Suppressor macrophage treated with lipopolysaccharide for 4 hours (primary cell): ENCODE data around the gene MICU1.
"Not testable (repeated sequence)": the region's sequence is repeated elsewhere in the genome, so short reads cannot be mapped to it uniquely, and the experiment has no call there.

Experiments
- DNase-seq: peaks from one replicate; pipeline ENCODE4 v3.0.0-alpha.2; 2020

The MICU1 gene

DNA sequence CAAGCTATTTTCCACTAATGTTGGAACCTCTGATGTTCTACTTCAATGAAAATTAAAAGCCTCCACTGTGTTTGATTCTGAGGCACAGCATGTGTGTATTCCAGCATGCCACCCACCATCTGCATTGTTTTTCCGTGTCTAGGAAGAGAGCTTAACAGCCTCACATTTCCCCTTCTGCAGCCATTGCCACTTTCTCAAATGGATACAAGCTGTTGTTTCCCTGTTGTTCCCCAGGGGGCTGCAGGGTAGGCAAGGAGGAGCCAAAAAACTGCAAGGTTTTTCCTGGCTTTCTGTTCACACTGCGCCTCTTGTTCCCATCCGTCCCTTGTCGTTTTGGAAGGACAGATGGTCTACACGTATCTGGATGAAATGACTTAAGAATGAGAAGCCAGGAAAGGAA lies 198.9 kb downstream of the MICU1 start:
- DNase-seq: no peak

DNA sequence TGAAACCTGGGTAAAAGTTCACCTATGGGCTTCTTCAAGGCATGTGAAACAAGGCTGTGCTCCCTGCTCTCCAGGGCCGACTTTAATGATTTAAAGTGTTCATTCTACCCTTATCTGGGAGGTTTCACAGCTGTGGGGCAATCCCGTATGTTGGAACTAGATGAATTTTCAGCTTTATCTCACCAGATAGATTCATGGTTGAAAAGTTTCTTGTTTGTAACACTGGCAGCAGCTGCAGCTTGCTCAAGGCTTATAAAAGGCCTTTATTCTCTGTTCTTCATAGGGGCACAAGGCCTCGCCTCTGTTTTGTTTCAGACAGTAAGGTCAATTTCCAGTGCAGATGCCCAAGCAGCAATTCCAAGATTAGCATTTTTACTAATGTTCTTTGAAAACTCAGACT lies 200.7 kb downstream of the MICU1 start:
- DNase-seq: no peak

DNA sequence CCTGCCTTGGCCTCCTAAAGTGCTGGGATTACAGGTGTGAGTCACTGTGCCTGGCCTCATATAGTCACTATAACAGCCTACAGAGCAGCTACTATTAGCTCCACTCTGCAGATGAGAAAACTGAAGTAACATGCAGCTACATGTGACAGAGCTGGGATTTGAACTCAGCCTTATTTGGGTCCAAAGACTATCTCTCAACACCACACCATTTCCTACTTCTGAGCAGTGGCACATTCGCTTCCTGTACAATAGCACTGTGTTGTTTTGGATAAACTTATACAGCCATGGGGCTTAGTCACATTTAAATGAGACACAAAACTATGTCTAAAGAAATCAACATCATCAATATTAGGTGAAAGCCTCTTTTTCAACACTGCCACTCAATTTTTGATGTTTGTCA lies 201.3 kb downstream of the MICU1 start:
- no peak for DNase-seq

DNA sequence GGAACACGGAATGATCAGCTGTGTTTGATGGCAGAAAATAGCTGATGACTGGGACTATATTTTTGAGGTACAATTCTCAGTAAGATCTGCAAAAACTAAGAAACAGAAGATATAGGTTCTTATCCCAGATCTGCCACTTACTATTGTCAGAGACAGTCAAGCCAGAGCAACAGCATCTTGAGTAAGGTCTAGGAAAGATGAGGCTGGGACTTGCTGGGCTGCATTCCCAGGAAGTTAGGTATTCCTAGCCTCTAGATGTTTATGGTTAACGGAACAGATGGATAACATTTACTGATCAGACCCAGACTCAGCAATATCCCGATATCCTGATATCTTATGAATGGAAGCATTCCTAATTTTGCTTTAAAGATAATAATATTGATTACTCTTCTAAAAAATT lies 202.5 kb downstream of the MICU1 start:
- no peak for DNase-seq

DNA sequence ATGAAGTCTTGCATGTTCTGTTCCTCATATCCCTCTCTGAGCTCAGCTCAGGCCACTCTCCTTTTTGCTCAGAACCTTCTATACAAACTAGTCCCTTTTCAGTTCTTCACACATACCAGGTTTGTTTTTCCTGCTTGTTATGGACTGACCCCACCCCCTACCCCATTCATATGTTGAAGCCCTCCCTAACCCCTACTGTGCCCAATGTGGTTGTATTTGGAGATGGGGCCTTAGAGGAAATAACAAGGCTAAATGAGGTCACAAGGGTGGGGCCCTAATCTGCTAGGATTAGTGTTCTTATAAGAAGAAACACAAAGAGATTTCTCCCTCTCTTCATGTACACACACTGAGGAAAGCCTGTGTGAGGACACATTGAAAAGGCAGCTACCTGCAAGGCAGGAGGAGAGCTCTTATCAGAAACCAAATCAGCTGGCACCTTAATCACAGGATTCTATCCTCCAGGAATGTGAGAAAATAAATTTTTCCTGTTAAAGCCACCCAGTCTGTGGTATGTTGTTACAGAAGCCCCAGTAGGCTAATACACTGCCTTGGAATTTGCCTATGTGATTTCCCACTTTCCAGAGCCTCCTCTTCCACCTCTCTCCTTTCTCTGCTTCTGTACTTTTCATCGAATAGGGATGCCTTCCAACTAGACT lies 203.9 kb downstream of the MICU1 start:
- DNase-seq: no peak

DNA sequence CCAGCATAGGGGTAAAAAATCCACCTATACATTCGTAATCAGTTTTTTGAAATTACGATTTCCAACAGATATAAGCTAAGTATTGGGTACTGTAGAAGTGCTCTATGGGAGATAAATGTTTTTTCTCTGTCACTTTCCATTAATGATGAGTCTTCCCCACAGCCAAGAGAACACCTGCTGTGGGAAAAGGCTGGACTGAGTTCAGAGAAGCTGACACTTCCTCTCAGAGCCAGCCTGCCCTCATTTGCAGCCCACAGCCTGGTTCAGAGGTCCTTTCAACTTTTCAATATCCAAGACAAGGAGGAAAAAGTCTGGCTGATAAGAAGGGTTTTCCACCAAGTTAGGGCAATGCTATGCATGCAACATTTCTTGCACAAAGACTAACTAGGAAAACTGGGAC lies 206.6 kb downstream of the MICU1 start:
- DNase-seq: no peak

DNA sequence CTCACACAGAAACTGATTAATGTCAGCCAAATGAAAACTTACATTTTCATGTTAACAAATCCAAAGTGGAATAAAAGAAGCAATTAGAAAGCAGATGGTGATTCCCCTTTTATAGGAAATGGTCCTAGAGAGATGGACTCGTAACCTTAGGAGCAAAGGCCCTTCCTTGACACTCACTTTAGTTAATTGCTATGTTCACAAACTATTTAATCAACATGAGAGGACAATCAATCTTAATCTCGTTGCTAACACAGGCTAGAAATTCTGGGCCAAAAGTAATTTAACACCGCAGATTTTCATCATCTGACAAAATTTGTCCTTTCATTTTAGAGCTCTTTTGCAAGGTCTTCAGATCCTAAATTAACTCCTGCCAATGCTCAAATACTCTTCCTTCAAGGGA lies 207.2 kb downstream of the MICU1 start:
- DNase-seq: no peak

DNA sequence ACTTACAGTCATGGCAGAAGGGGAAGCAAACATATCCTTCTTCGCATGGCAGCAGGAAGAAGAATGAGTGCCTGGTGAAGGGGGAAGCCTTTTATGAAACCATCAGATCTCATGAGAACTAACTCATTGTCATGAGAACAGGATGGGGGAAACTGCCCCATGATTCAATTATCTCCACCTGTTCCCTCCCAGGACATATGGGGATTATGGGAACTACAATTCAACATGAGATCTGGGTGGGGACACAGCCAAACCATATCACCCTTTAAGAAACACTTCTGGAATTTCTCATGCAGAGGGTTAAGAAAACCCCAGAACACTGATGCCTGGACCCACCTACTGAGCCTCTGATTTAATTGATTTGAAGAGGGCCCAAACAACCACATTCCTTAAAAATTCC lies 207.9 kb downstream of the MICU1 start:
- DNase-seq: no peak

DNA sequence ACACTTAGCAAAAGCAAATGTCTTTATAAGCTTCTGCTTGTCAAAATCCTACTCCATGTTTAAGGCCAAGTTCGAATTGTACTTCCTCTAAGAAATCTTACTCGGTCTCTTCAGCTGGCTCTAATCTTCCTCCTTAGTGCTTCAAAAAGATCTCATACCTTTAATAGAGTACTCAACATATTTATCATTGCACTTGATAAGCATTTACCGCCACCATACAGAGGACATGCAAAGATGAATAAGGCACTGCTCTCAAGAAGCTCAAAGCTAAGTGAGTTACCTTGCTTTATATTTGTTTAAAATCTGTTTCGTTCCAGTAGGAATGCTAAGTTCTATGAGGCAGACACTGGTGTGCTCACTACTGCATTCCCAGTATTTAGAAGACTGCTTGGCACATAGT lies 209.2 kb downstream of the MICU1 start:
- DNase-seq: no peak

DNA sequence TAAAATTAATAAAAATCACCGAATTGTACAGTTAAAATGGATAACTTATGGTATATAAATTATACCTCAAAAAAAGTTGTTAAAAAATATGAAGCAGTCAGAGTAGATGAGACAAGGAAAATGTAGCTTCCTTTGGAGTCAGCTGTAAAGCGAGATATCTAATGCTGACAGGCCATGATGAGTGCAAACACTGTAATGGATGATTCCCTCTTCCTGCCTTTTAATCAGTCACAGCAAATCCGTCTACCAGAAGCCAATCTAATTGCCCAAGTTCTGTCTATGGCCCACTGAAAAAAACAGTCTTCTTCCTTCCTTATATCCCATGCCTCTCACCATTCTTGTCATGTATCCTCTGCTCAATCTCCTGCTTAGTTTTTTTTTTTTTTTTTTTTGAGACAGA lies 211.2 kb downstream of the MICU1 start:
- no peak for DNase-seq

DNA sequence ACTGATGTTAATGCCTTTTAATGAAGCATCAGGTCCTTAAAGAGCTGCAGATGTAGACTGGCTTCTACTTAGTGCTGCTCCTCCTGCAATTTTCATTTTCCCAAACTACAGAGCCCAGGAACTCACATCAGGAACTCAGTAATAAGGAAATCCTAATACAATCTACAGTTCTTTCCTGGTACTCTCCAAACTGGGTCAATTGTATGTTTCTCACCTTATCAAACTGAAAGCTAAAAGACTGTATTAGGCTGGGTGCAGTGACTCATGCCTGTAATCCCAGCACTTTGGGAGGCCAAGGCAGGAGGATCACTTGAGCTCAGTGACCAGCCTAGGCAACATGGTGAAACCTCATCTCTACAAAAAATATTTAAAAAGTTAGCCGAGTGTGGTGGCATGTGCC lies 216.7 kb downstream of the MICU1 start:
- DNase-seq: no peak

DNA sequence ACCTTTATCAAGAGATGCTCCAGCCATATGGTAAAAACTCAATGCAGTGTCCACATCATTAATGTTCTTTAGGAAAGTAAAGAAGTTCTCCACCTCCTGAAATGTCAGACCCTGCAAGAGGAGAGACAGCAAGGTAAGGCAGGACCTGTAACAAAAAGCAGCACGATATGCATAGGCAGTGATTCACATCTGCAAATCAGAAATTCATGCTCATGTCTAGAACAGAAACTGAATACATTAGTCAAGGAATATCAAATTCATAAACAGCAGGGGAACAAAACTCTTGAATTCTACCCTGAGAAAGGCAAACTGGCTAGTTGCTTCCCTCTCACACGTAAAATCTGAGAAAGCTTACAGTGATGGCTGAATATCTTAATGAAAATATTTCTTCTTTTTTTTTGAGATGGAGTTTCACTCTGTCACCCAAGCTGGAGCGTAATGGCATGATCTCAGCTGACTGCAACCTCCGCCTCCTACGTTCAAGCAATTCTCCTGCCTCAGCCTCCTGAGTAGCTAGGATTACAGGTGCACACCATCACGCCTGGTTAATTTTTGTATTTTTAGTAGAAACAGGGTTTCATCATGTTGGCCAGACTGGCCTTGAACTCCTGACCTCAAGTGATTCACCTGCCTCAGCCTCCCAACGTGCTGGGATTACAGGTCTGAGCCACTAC lies 217.8 kb downstream of the MICU1 start:
- no peak for DNase-seq

DNA sequence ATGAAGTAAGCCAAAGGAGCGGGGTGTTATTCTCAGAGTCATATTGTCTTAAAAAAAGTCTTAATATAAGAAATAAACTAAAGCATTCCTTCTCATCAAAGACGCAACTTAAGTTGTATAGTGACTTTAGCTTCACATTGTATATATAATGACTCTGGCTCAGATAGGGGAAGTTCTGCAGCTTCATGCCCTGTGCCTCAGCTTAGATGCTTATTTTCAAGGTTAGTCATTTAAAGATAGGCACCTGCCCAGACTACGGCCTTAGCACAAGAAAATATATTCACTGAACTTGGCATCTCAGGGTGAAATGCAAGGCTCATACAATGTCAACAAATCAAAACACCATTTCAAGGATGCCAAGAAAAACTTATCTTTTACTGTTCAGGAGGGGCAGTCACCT lies 218.4 kb downstream of the MICU1 start:
- no peak for DNase-seq

DNA sequence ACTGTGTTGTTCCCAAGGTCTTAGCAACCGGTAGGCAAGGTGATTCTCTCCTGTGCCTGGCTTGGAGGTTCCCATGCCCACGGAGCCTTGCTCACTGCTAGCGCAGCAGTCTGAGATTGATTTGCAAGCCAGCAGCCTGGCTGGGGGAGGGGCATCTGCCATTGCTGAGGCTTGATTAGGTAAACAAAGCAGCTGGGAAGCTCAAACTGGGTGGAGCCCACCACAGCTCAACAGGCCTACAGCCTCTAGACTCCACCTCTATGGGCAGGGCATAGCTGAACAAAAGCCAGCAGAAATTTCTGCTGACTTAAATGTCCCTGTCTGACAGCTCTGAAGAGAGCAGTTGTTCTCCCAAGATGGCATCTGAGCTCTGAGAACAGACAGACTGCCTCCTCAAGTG lies 230.3 kb downstream of the MICU1 start:
- DNase-seq: not testable (repeated sequence)

DNA sequence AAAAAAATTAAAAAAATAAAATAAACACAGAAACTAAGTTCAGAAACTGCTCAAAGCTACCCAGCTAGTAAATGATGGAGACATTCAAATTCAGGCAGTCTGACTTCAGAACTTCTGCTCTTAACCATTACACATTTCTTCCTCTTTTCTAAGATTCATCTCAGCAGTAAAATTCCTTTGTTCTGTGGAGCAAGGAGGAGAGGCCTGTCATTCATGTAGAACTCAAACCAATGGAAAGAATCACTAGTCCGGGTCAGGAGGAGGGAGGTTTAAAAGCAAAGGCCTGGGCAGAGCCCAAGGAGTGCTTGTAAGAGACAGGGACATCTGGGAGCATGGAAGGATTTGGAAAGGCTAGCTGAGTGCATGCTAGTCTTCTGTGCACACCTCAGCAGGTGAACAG lies 233.3 kb downstream of the MICU1 start:
- peak; percentile 11 for DNase-seq

DNA sequence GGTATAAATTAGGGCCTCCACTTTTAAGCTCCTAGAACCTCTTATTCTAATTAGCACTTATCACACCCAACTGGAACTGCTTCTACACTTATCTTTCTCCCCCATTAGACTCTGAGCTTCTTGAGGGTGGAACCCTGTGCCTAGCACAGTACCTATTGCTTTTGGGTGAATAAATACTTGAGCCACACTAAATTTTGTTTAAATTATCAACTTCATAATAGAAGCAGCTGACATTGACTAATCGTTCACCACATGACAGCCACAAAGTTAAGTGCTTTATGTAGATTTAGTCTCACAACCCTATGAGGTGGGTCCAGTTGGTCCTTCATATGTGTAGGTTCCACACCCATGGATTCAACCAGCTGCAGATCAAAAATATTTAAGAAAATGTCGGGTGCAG lies 235.1 kb downstream of the MICU1 start:
- DNase-seq: no peak

DNA sequence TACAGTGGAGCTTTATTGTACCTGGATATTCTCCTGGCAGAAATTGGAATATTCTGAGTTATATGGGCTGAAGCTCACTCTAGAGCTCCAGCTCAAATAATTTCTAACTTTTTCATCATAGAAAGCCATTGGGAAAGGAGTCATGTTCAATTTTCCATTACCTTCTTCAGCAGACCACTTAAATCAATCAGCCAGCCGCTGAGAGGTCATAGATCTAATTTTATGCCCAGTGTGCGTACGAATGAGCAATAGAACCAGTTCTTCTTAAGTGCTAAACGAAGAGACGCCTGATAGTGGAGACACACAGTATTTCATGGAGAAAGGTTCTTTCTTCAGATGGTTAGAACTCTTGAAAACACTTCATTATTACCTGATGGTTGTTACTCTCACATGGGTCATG lies 236.2 kb downstream of the MICU1 start:
- no peak for DNase-seq

DNA sequence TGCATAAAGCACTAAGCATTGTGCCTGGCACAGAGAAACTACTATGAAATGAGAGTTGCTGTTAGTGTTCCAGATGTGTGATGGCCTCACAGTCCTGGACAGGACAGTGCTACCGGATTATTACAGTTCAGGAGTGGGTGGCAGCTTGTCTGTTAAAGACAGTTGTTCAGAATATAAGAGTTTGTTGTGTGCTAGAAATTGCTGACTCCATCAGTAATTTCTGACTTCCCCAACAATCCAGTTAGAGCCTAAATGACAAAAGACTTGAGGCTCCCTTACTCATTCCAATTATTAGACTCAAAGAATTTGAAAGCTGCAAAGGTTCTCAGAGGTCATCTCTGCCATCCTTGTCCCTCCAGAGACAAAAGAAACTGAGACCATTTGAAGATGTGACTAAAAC lies 236.9 kb downstream of the MICU1 start:
- DNase-seq: no peak

DNA sequence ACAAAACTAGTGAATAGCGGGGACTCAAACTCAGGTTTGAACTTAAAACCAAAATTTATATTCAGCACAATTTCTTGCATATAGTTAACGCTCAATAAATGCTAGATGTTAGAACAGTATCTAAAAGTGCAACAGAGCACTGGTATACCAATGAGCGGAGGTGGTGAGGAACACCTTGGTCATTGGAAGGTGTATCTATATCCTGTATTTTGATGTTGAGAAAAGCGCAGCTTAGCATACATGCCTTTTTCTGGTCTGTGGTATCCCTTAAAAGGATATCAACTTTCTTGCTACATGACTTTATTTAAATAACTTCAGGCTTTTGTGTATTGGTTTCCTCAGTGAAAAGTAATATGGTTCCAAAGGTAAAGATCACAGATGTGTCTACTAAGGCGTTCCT lies 237.8 kb downstream of the MICU1 start:
- no peak for DNase-seq

DNA sequence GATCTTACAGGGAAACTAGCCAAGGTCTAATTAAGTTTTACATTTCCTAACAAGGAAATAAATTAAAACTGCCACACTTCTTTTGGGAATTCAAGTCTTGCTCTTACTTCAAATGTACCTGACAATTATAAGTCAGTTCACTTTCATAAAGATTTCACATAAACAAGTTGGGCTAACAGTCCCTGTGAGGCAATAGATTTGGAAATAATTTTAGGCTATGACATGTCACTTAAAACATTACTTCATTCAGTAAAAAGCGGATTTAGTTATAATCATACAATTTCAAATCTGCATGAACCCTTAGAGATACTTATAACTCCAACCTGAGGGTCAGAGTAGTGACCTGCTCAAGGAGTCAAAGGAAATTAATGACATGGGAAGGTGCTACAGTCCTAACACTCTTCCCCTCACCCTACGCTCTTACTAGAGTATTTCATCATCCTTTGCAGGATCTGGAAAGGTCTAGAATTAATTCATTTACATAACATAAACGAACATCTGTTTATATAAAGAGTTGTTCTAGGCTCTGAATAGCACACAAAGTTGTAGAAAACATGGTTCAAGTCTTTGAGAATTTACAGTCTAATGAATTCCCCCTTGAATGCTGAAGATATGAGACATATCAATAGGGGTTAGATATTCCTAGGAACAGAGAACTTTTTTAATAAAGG lies 238.8 kb downstream of the MICU1 start:
- DNase-seq: no peak

DNA sequence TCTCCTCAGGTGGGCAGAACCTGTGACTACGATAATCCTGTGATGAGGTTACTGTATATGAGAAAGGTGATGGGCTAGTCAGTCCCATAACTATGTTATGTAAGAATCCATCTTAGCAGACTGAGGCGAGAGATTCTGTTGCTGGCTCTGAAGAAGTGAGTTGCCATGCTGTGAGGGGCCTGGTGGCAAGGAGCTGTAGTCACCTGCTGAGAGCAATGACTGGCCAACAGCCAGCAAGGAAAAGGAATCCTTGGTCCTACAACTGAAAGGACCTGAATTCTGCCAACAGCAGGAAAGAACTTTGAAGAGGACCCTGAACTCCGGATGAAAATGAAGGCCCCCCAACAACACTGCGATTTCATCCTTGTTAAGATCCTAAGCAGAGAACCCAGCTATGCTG lies 240.2 kb downstream of the MICU1 start:
- DNase-seq: no peak

DNA sequence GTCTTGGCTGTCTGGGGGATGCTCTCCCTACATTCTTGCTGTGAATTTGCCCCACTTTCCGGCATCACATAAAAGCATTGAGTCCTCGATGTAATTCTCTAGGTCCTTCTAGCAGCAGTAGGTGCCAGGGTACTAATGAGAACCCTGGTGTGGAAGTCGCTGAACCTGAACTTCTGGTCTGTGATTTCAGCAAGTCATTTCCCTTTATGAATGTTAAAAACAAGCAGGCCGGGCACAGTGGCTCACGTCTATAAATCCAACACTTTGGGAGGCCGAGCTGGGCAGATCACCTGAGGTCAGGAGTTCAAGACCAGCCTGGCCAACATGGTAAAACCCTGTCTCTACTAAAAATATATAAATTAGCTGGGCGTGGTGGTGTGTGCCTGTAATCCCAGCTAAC lies 240.9 kb downstream of the MICU1 start:
- not testable (repeated sequence) for DNase-seq

DNA sequence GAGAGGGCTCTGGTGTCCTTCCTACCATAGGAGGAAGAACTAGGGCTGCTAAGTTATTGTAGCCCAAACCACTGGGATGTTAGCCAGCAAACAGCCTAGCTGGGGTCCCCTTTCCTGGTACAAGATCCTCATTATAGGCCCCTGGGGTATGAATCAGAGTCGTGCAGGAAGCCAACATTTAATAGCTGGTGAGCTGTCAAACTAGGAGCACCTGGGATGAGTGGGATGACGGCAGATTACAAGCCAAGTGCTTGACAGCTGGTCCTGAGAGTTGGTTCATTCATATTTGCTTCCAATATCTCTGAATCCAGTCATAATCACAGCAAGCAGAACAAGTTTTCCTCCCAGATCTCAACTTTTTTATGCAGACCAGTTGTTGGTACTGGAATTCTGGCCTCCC lies 246.1 kb downstream of the MICU1 start:
- no peak for DNase-seq

DNA sequence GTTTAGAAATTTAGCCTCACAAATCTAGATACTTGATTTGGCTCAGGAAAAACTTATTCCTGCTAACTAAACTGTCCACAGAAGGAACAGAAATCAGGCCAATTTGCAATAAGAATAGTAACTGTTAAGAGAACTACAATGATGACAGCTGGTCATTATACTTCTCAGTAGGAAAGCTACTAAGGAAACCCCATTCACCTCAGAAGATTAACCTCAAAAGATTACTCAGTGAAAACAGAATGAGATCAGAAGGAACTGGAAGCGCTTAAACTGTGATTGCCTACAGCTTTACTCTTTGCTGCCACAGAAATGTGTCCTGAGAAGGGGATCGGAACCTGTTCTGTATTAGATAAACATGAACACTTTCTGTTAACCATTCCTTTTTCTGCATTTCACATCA lies 246.8 kb downstream of the MICU1 start:
- DNase-seq: no peak

DNA sequence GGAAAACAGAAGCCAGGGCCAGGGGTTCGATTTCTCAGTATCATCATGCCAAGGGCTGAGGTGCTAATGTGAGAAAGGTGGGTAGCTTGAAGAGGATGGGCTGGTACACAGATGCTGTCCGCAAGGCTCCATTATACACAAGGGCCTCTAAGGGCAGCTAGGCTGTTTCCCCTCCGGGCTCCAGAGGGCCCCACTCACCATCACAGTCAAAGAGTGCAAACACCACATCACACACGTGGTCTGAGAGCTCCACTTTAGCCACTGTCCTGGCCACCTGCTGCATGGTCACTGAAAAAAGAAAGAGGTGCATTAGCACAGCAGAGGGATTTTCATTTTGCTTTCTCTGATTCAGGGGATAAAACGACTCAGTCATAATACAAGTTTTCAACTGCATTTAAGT lies 250.3 kb downstream of the MICU1 start:
- DNase-seq: no peak
